GM12892 (cell line): ENCODE results near the gene KCNC4.

ENCODE experiments used
- POLR2AphosphoS5 ChIP-seq: IDR thresholded peaks from 2 replicates; pipeline ENCODE4 v1.6.1; 2011; ENCODE audit warnings: low read depth, low read length, control low read depth
- TAF1 ChIP-seq: IDR thresholded peaks from 2 replicates; pipeline ENCODE4 v1.6.1; 2011; ENCODE audit warnings: low read depth, mild to moderate bottlenecking, control low read depth, low read length, borderline replicate concordance

GRCh38 chr1:110233861-110234260 lies 23.7 kb downstream of the KCNC4 start:
- TF ChIP-seq POLR2AphosphoS5 (no peak), TAF1 (no peak)
